ENCODE data around the gene PRSS56.
"Not testable (repeated sequence)": the region's sequence is repeated elsewhere in the genome, so short reads cannot be mapped to it uniquely, and the experiment has no call there.

Gene PRSS56

GRCh38 chr2:232541961-232542714, 21.9 kb downstream of the PRSS56 start:
- no peak for DNase-seq (ENCODE audit: low spot score)

GRCh38 chr2:232542715-232543467, 22.7 kb downstream of the PRSS56 start:
- DNase-seq (ENCODE audit: low spot score) = no peak

GRCh38 chr2:232543491-232543890, 23.3 kb downstream of the PRSS56 start:
- no peak for DNase-seq (ENCODE audit: low spot score)

GRCh38 chr2:232543928-232544631, 23.9 kb downstream of the PRSS56 start:
- DNase-seq (ENCODE audit: low spot score) = no peak

GRCh38 chr2:232544674-232545073, 24.5 kb downstream of the PRSS56 start:
- no peak for DNase-seq (ENCODE audit: low spot score)

- no peak for DNase-seq (ENCODE audit: low spot score)
Measured at GRCh38 chr2:232545511-232546375, 25.6 kb downstream of the PRSS56 start.

- DNase-seq (ENCODE audit: low spot score) = no peak
Measured at GRCh38 chr2:232547991-232548390, 27.8 kb downstream of the PRSS56 start.

- no peak for DNase-seq (ENCODE audit: low spot score)
Measured at GRCh38 chr2:232549655-232550353, 29.6 kb downstream of the PRSS56 start.

- peak; percentile 96 for DNase-seq (ENCODE audit: low spot score)
Measured at GRCh38 chr2:232550354-232551249, 30.4 kb downstream of the PRSS56 start, which contains the start of the genes EIF4E2 and TIGD1. Gene EIF4E2 (plus strand): TSS chr2:232550689. CDS start chr2:232550725, 36 bp downstream. Gene TIGD1 (minus strand): TSS chr2:232550557. CDS start chr2:232549882, 675 bp downstream.

- DNase-seq (ENCODE audit: low spot score) = no peak
Measured at GRCh38 chr2:232551250-232551638, 31.1 kb downstream of the PRSS56 start.

GRCh38 chr2:232551776-232552175, 31.6 kb downstream of the PRSS56 start:
- no peak for DNase-seq (ENCODE audit: low spot score)

GRCh38 chr2:232556426-232556825, 36.2 kb downstream of the PRSS56 start:
- DNase-seq (ENCODE audit: low spot score) = no peak

GRCh38 chr2:232562515-232563151, 42.4 kb downstream of the PRSS56 start:
- no peak for DNase-seq (ENCODE audit: low spot score)

GRCh38 chr2:232563580-232563979, 43.4 kb downstream of the PRSS56 start:
- no peak for DNase-seq (ENCODE audit: low spot score)

GRCh38 chr2:232567721-232568120, 47.5 kb downstream of the PRSS56 start:
- no peak for DNase-seq (ENCODE audit: low spot score)

- no peak for DNase-seq (ENCODE audit: low spot score)
Measured at GRCh38 chr2:232568161-232568560, 48.0 kb downstream of the PRSS56 start.

- DNase-seq (ENCODE audit: low spot score) = no peak
Measured at GRCh38 chr2:232569541-232569940, 49.4 kb downstream of the PRSS56 start.

GRCh38 chr2:232570481-232570880, 50.3 kb downstream of the PRSS56 start:
- DNase-seq (ENCODE audit: low spot score) = not testable (repeated sequence)

GRCh38 chr2:232571026-232571474, 50.9 kb downstream of the PRSS56 start:
- no peak for DNase-seq (ENCODE audit: low spot score)
